Measurements from ENCODE around the gene CNOT1. TPM values are rescaled to one million over a fixed set of nuclear protein-coding genes. Genes with fewer than 3 reads are reported as not detected.

The CNOT1 gene
- total RNA-seq, 1 experiment from 2014 or later, result 121 TPM

DNA sequence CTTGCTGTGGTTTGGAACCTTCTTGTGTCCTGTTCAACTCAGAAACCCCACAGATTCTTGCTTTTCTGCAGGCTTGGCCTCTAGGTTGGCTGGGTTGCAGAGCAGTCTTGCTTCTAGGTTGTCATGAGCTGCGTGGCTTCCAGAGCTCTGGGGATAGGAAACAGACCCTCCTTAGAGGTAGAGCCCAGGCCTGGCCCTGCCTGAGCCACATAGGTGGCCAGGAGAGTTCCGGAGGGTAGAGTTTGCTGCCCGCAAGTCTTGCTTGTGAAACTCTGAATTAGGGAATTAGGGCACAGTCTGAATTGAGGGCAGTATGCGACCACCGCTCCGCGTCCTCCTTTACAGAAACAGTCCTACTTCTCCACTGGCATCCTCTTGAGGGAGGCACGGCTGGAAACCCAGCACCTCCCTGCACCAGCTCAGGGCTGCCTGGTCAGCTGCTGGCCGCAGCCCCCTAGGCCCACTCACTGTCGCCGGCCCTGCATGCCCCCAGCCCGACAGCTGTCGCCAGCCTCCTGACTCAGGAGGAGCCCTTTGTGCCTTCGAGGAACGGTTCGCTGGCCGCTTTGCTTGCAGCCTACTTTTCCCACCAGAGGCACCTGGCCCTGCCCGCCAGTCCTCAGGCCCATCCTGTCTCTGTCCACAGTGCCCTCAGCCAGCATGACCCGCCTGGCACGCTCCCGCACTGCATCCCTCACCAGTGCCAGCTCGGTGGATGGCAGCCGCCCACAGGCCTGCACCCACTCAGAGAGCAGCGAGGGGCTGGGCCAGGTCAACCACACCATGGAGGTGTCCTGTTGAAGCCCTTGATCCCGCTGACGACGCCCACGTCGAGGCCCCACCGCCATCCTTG, 118.6 kb downstream of the CNOT1 start:
- in situ Hi-C loops (cut with HindIII; ENCODE audit: low pct_unique_long_range_greater_than_20kb, low sequenced_read_pairs), result no loop called here
- DNase-seq (ENCODE audit: low read depth, low spot score), result no peak

DNA sequence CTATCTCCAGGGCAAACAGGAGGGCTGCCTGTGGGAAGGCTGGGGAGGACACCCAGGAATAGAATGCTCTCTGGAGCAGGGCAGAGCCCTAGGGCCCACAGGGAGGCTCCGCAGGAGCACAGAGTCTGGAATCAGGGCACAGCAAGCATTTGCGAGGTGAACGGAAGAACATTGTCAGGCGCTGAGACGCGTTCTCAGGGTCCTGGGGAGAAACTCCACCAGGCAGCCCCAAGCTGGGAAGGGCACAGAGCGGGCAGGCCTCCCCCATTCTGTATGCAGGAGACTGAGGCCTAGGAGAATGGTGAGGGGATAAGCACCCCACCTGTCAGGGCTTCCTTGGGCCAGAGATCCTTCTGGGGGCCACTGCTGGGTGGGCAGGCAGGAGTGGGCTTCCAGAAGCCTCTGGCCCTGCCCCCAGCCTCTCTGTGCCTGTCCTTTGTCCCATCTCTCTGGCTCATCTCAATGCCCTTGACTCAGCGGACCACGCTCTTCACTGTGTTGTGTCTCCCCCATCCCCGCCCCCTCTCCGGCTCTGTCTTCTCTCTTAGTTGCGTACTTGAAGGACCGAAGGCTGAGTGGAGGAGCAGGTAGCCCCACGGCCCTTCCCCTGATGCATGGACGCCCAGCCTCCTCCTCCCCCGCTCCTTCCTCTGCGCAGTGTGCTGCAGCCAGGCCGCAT, 119.4 kb downstream of the CNOT1 start:
- in situ Hi-C loops (cut with HindIII; ENCODE audit: low pct_unique_long_range_greater_than_20kb, low sequenced_read_pairs), result no loop called here
- DNase-seq (ENCODE audit: low read depth, low spot score), result no peak

DNA sequence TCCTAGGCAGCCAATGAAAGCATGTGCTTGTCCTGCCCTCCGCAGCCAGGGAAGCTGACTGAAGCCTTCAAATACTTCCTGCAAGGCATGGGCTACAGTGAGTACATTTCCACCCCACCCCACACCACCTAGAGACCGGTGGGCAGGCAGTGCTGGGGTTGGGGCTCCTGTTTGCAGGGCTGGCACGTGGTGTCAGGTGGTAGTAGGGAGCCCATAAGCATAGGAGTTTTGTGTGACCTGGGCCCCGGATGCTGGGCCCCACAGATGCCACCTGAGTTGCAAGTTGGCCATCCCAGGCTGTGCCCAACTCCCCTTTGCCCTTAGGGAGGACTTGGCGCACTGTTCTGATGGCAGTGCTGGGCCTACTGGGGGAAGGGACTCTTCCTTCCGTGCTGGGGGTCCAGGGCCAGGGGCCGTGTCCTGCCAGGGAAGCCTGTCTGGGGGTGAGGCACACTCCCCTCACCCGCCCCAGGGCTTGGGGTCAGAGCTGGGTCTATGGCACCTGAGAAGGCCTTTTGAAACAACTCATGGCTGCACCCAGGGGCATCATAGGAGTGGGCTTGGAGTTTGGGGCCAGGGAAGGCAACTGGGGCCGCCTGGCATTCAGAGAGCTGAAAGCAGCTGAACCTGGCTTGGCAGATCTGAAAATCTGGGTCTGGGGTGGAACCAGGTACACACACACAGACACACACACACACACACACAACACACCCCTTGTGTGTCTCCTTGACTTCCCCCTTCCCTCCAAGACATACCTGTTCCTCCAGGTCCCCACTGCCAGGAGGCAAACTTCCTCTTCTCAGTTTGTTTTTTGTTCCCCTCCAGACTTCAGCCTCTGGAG, 120.2 kb downstream of the CNOT1 start:
- DNase-seq (ENCODE audit: low read depth, low spot score), result no peak
- in situ Hi-C loops (cut with HindIII; ENCODE audit: low pct_unique_long_range_greater_than_20kb, low sequenced_read_pairs), result no loop called here

DNA sequence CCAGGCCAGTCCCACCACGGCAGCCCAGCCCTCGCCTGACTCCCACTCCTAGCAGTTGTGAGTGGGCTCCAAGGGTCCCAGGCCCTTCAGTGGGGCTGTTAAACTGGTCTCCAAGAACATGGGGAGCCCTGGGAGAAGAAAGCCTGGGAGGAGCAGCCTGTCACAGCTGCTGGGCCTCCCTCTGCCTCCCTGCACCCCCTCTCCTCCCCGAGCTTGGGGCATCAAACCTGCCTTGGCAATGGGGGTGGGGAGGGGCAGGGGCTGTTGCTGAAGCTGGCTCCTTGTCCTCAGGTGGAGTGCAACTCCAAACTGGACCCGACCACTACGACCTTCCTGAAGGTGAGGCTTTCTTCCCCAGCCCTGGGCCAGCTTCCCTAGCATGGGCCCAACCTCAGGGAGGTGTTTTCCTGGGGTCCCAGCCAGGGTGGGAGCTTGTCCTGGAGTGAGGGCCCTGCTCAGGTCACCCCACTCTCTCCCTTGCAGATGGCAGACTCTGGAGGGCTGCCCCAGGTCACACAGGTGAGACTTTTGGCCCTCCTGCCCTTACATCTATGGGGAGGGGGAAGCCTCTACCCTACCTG, 120.9 kb downstream of the CNOT1 start:
- no peak for DNase-seq (ENCODE audit: low read depth, low spot score)
- in situ Hi-C loops (cut with HindIII; ENCODE audit: low pct_unique_long_range_greater_than_20kb, low sequenced_read_pairs), result no loop called here

- in situ Hi-C loops (cut with HindIII; ENCODE audit: low pct_unique_long_range_greater_than_20kb, low sequenced_read_pairs), result no loop called here
- DNase-seq (ENCODE audit: low read depth, low spot score), result no peak
Measured at GRCh38 chr16:58507963-58508670, 121.5 kb downstream of the CNOT1 start.

DNA sequence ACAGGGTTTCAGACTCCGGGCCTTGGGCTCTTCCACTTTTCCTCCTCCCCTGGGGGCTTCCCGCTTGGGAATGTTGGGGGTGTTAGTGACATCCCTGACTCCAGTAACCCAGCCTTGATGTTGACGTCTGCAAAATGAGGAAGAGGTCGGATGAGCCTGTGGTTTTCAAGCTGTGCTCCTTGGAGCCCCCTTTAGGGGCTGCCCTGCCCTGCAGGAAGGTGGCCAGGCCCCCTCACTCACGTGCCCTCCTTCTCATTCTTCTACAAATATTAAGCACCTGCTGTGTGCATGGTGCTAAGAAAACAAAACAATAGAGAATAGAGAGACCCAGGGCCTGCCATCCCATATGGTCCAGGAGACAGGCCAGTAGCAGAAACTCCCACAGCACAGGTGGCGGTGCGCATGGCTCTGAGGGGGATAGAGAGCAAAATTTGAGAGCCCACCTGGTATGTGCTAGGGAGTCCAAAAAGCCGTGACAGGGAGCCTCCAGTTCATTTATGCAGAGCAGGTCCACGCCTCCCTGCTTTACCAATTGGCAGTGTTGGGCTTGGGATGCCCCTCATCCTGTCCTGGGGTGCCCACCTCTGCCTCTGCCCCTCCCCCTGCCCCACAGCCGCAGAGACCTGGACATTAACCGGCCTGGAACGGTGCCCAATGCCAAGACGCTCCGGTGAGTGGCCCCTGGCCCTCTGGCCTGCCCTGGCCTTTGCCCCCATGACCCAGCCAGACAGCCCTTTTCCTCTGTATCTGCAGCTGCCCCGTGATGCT, 122.2 kb downstream of the CNOT1 start:
- DNase-seq (ENCODE audit: low read depth, low spot score), result no peak
- in situ Hi-C loops (cut with HindIII; ENCODE audit: low pct_unique_long_range_greater_than_20kb, low sequenced_read_pairs), result no loop called here

DNA sequence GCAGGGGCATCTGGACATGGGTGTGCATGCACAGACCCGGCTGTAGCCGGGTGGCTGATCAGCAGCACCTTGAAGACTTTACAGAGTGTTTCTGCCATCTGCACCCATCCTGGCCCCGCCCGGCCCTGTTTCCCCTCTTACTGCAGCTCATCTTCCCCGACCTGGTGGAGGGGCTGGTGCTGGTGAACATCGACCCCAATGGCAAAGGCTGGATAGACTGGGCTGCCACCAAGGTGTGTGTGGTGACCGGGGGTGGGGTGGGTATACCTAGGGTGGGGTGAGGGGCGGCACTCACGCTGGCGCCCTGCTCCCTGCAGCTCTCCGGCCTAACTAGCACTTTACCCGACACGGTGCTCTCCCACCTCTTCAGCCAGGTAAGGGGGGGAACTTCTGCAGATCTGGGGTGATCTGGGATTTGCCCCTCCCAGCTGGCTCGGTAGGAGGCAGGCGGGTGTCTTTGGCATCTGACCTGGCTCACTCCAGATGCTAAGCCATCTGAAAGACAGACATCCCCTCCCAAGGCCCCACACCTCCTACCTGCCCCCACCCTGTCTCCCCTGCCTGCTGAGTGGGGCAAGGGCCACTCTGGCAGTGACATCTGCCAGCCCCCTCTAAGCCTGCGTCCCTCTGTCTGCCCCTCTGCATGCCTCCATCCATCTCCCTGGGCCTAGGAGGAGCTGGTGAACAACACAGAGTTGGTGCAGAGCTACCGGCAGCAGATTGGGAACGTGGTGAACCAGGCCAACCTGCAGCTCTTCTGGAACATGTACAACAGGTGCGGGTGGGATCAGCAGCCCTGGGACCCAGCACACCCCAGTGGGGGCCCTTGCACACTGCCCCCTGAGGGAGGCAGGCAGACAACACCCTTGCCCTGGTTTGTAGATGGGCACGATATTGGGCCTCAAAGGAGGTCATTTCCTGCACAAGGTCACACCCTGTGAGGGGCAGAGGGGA, 123.1 kb downstream of the CNOT1 start:
- DNase-seq (ENCODE audit: low read depth, low spot score), result no peak
- in situ Hi-C loops (cut with HindIII; ENCODE audit: low pct_unique_long_range_greater_than_20kb, low sequenced_read_pairs), result no loop called here

DNA sequence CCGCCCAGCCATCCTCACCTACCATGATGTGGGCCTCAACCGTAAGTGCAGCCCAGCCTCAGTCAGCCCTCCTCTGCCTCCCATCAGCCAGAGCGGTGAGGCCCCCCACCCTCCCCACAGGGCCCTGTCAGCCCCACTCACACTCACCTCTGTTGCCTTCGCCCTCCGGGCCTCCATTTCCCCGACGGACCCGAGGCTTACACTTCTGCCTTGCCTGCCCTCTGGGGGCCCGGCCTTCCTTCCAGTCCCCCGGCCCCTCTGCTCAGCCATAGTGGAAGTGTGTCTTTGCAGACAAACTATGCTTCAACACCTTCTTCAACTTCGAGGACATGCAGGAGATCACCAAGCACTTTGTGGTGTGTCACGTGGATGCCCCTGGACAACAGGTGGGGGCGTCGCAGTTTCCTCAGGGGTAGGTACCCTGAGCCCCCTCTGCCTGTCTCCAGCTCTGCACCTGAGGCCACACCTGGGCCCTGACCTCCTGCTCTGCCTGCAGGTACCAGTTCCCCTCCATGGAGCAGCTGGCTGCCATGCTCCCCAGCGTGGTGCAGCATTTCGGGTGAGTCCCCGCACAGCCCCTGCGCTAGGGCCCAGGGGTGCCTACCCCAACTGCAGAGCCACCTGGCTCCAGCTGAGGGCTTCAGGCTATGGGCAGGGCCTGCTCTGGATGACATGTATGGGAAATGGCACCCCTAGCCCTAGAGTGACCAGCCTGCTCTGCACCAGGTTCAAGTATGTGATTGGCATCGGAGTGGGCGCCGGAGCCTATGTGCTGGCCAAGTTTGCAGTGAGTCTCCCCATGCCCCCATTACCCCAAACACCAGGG, 125.5 kb downstream of the CNOT1 start:
- in situ Hi-C loops (cut with HindIII; ENCODE audit: low pct_unique_long_range_greater_than_20kb, low sequenced_read_pairs), result no loop called here
- DNase-seq (ENCODE audit: low read depth, low spot score), result no peak

GRCh38 chr16:58503166-58503862, 126.3 kb downstream of the CNOT1 start:
- in situ Hi-C loops (cut with HindIII; ENCODE audit: low pct_unique_long_range_greater_than_20kb, low sequenced_read_pairs), result no loop called here
- no peak for DNase-seq (ENCODE audit: low read depth, low spot score)

GRCh38 chr16:58502217-58502921, 127.3 kb downstream of the CNOT1 start:
- DNase-seq (ENCODE audit: low read depth, low spot score), result no peak
- in situ Hi-C loops (cut with HindIII; ENCODE audit: low pct_unique_long_range_greater_than_20kb, low sequenced_read_pairs), result no loop called here

DNA sequence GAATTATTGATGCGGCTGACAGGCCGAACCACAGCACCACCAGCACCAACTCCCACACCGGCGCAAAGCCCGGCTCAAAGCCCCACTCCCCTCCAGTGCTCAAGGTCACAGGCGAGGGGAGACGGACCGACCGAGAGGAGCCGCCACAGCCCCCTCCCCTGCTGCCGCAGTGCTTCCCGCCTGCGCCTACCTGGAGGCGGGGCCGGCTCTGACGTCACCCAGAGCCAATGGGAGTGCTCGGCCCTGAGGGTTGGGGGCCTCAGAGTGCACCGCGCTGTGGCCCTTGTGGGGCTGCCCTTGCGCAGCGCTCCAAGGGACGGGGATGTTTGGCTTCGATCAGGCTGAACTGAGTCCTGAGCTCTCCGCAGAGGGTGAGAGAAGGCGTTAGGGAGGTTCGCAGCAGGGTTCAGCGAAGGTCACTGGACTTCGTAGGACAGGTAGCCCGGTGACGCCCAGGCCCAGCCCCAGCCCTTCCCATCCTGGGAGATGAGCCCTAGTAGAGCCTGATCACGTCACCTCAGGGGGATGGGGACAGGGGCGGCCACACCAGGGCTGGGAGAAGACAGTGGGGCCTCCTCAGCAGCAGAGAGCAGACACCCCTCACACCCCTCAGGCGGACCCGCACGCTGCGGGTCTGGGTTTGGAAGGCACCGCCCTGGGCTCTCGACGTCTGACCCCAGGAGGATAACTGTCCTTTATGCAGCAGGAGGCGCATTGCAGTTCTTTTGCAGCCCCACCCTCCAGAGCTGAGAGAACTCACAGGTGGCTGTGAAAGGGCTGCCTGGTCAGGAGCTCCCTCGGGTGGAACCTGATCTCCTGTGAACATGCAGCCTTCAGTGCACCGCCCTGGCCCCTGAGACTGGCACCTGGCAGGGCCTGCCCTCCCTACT, 128.1 kb downstream of the CNOT1 start:
- DNase-seq (ENCODE audit: low read depth, low spot score), result no peak
- in situ Hi-C loops (cut with HindIII; ENCODE audit: low pct_unique_long_range_greater_than_20kb, low sequenced_read_pairs), result no loop called here

DNA sequence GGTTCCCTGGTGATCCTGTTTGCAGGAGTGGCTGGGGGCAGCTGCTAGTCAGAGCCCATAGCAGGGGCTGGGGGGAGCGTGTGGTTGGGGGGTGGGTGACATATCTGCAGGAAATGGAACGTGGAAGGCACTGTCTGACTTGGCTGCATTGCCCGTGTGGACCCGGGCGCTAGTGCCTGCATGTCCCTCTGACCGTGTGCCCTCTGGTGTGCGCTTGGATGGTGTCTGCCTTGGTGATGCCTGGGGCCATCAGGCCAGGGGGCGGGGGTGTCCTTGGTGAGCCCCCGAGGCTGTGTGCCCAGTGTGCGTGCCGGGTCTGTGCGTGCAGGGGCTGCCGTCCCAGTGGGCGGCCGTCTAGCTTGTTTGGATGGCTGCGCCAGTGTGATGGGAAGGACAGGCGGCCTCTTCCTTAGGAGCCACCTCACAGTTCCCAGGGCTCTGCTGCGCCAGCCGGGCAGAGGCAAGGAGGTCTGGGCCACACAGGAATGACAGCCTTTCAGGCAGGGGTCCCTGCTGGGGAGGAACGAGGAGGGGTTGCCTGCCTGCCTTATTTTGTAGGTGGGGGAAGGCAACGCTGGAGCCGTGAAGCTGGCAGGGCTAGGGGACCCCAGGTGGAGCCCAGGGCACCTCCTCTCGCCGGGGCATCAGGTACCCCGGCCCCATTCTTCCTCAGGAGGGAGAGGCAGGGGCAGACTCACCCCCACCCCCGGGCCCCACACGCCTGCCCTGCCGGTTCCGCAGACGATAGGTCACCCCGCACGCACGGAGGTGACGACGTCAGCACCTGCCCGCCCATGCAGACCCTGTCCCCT, 129.0 kb downstream of the CNOT1 start:
- in situ Hi-C loops (cut with HindIII; ENCODE audit: low pct_unique_long_range_greater_than_20kb, low sequenced_read_pairs), result no loop called here
- DNase-seq (ENCODE audit: low read depth, low spot score), result no peak

All from SK-MEL-5 (cell line).